ENCODE data around the gene ASXL3. TPM values are rescaled to one million over a fixed set of nuclear protein-coding genes. Genes with fewer than 3 reads are reported as not detected.

The ASXL3 gene
- total RNA-seq, 4 donors from 2014 or later: 0.44 to 1.5 (median 0.58) TPM

- no peak for TF ChIP-seq CTCF (IDR thresholded peaks at IDR 0.05; ENCODE audit: low read depth)
Observed at GRCh38 chr18:33557706-33558105, 20.3 kb upstream of the ASXL3 start.

- TF ChIP-seq CTCF (IDR thresholded peaks at IDR 0.05; ENCODE audit: low read depth): no peak
Observed at GRCh38 chr18:33558529-33558928, 19.5 kb upstream of the ASXL3 start.

- no peak for TF ChIP-seq CTCF (IDR thresholded peaks at IDR 0.05; ENCODE audit: low read depth)
Observed at GRCh38 chr18:33560686-33561370, 17.2 kb upstream of the ASXL3 start.

GRCh38 chr18:33562741-33563140, 15.3 kb upstream of the ASXL3 start:
- TF ChIP-seq CTCF (IDR thresholded peaks at IDR 0.05; ENCODE audit: low read depth): no peak

GRCh38 chr18:33567705-33568104, 10.3 kb upstream of the ASXL3 start:
- no peak for TF ChIP-seq CTCF (IDR thresholded peaks at IDR 0.05; ENCODE audit: low read depth)

- TF ChIP-seq CTCF (IDR thresholded peaks at IDR 0.05; ENCODE audit: low read depth): no peak
Observed at GRCh38 chr18:33571998-33572787, 5.8 kb upstream of the ASXL3 start.

GRCh38 chr18:33573193-33573592, 4.8 kb upstream of the ASXL3 start:
- no peak for TF ChIP-seq CTCF (IDR thresholded peaks at IDR 0.05; ENCODE audit: low read depth)
